GM18526 (cell line): ENCODE measurements around the gene QRFPR.

ENCODE experiments used
- POLR2A ChIP-seq: IDR thresholded peaks from 3 replicates; pipeline ENCODE4 v1.6.1; 2011; ENCODE audit not compliant: insufficient read length; ENCODE audit errors: extremely low read depth

QRFPR gene

DNA sequence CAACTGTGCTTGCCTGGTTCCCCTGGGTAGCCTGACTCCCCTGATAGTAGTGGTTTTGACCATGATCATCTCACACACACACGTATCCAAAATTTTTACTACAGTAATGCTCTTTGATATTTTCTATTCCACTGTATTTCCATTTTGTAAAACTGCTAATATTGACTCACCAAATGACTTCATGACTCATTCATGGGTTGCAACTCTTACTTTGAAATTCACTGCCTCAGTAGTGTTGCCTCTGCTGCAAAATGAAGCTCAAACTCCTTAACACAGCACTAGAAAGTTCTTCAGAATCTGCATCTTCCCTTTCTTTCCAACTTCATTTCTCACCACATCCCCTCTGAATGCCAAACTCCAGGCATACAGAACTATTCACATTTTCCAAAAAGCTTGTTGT is 20.3 kb downstream of the QRFPR start:
- no peak for TF ChIP-seq POLR2A

- no peak for TF ChIP-seq POLR2A
Observed at GRCh38 chr4:121358473-121358872, 22.3 kb downstream of the QRFPR start.

DNA sequence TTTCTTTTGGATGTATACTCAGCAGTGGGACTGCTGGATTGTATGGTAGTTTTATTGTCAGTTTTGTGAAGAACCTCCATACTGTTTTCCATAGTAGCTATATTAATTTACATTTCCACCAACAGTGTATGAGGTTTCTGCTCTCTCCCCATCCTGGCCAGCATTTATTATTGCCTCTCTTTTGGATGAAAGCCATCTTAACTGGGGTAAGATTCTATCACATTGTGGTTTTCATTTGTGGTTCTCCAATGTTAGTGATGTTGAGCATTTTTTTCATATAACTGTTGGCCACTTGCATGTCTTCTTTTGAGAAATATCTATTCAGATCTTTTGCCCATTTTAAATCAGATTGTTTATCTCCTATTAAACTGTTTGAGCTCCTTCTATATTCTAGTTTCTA is 27.6 kb downstream of the QRFPR start:
- TF ChIP-seq POLR2A, result no peak

DNA sequence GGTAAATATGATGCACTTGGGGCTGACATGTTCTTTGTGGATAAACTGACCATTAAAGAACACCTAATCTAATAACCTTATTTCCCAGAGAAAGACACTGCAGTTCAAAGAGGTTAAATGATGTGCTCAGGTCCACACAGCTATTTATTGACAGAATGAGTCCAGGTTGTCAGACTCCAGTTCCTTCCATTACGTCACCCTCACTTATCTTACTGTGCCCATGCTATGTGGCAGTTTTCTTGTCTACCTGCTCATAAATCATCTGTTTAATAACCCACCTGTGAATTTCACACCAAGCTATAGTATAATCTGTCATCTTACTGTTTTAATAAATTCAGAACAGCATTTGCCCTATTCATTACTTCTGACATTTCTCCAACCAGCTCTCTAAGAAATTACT is 36.7 kb downstream of the QRFPR start:
- TF ChIP-seq POLR2A, result no peak

- no peak for TF ChIP-seq POLR2A
Observed at GRCh38 chr4:121340247-121340646, 40.6 kb downstream of the QRFPR start.

DNA sequence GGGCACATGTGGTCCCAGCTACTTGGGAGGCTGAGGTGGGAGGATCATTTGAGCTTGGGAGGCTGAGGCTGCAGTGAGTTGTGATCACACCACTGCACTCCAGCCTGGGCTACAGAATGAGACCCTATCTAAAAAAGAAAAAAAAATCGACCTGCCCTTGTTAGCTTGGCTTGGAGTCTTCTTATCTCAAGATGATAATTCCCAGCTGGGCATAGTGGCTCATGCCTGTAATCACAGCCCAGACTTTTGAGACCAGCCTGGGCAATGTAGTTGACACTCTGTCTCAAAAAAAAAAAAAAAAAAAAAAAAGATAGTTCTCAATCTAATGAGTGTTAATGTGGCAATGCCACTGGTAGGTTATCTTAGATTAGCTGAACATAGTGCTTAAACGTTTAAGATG is 41.0 kb downstream of the QRFPR start:
- TF ChIP-seq POLR2A, result no peak

DNA sequence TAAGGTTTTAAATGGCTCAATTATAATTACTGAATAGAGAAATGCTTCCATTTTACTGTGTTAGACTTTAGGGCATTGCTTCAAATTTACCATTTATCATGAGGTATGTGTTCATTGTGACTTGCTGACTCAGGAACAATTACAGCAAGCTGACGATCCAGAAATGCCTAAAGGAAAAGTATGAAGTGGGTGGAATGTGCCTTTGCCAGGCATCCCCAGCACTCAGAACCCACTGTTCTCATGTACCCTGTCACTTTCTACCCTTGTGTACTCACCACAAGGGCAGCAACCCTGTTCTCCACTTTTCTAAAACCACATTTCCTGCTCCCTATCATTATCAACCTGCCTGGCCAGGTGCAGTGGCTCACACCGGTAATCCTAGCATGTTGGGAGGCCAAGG is 41.5 kb downstream of the QRFPR start:
- no peak for TF ChIP-seq POLR2A

GRCh38 chr4:121338518-121338917 is 42.3 kb downstream of the QRFPR start:
- TF ChIP-seq POLR2A, result no peak

DNA sequence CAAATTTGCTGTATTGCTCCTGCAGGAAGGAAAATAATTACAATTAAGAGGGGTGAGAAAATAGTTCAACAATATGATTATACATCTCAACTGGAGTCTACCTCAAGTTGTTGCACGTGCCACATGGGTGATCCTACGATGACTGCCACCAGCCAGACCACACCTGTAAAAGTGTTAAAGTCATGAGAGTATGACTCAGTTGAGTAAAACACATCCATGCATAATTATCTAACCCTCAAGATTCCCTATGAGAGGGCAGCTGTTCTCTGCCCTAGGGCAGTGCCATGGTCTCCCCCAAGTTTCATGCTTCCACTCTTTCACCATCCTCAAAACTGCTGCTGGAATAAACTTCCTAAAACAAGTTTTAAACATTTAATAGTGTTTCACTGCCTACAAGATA is 44.1 kb downstream of the QRFPR start:
- TF ChIP-seq POLR2A, result no peak

- TF ChIP-seq POLR2A, result no peak
Observed at GRCh38 chr4:121330180-121330665, 50.6 kb downstream of the QRFPR start.

GRCh38 chr4:121326597-121326996 is 54.2 kb downstream of the QRFPR start:
- no peak for TF ChIP-seq POLR2A

- no peak for TF ChIP-seq POLR2A
Observed at GRCh38 chr4:121324331-121324730, 56.5 kb downstream of the QRFPR start.

GRCh38 chr4:121321466-121321865 is 59.4 kb downstream of the QRFPR start:
- TF ChIP-seq POLR2A, result no peak

DNA sequence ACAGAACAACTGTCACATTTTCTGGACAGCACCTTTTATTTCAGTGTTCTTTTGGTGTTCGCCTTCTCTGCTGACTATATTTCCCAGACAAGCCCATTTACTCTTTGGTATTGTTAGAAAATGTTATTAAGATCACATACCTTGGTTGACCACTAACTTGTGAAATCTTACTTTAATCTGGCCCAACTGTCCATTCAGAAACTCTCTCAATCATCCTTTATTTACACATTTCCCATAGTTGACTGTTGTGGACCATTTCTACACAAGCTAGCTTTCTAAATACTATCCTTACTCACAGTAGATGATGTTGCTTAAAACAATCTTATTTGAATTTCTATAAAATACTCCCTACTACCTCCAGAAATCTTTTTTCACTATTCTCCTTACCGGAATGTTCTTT is 64.7 kb downstream of the QRFPR start:
- no peak for TF ChIP-seq POLR2A

DNA sequence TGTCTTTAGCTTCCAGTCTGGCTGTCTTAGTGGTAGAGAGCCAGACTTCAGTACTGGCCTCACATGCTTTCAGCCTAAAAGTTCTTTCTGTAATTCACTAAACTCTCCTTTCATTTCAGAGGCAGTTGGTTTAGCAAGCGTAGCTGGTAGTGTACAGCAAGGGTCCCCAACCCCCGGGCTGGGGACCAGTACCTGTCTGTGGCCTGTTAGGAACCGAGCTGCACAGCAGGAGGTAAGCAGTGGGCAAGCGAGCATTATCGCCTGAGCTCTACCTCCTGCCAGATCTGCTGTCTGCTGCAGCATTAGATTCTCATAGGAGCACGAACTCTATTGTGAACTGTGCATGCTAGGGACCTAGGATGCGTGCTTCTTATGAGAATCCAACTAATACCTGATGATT is 72.0 kb downstream of the QRFPR start:
- TF ChIP-seq POLR2A, result no peak

GRCh38 chr4:121308328-121308663 is 72.5 kb downstream of the QRFPR start:
- TF ChIP-seq POLR2A, result no peak

- no peak for TF ChIP-seq POLR2A
Observed at GRCh38 chr4:121307445-121308327, 73.1 kb downstream of the QRFPR start.
